HEK293 (cell line): ENCODE measurements around the gene CHST12.

Source experiments
- CTCF ChIA-PET: fragments of 350-600 bp; formaldehyde crosslinking; extraction: SDS; loops from one replicate; lab custom pipeline; 2021; ENCODE audit warnings: antibody characterized with exemption; lab: Yijun Ruan, JAX
- POLR2A ChIA-PET: fragments of 300-600 bp; formaldehyde crosslinking; extraction: SDS; loops from one replicate; lab custom pipeline; 2020; ENCODE audit warnings: antibody characterized with exemption, inconsistent platforms; lab: Yijun Ruan, JAX
- H3K27ac ChIP-seq: fragments of 200-500 bp; sonication (Bioruptor generic); 2 replicates; pipeline ENCODE4 v1.5.1; 2014; ENCODE audit warnings: low read depth, low read length, control low read depth, inconsistent platforms; ENCODE audit errors: extremely low read depth
- H3K36me3 ChIP-seq, 2 experiments: fragments of 200-500 bp in 1 of 2; sonication (Bioruptor generic) in 1 of 2; 1 replicate in 1 of 2; 2 replicates in 1 of 2; pipeline ENCODE4 v1.5.1; 2014 to 2017; ENCODE audit warnings: inconsistent platforms in 2 of 2, low read length in 2 of 2; ENCODE audit not compliant: control insufficient read depth in 2 of 2, insufficient read depth in 1 of 2
- H3K4me1 ChIP-seq: fragments of 200-500 bp; sonication (Bioruptor generic); 2 replicates; pipeline ENCODE4 v1.5.1; 2014; ENCODE audit warnings: mild to moderate bottlenecking, low read length, inconsistent platforms; ENCODE audit not compliant: control insufficient read depth, insufficient read depth
- H3K4me3 ChIP-seq: 2 replicates; pipeline ENCODE4 v1.5.1; 2011; ENCODE audit warnings: low read depth, mild to moderate bottlenecking, control low read depth, low read length, moderate library complexity
- H3K9me3 ChIP-seq: fragments of 200-500 bp; sonication (Bioruptor generic); 2 replicates; pipeline ENCODE4 v1.5.1; 2014; ENCODE audit warnings: low read depth, low read length, inconsistent platforms; ENCODE audit not compliant: control insufficient read depth, insufficient read depth
- BCL11A ChIP-seq: fragments of 450-650 bp; formaldehyde crosslinking; IDR thresholded peaks from 2 replicates; pipeline ENCODE4 v1.5.1; 2016; ENCODE audit warnings: low read depth, missing biosample characterization, missing genetic modification characterization
- SCRT1 ChIP-seq: fragments of 450-650 bp; formaldehyde crosslinking; IDR thresholded peaks from 2 replicates; pipeline ENCODE4 v1.5.1; 2016; ENCODE audit warnings: missing biosample characterization, missing genetic modification characterization, borderline replicate concordance
- SP2 ChIP-seq: fragments of 450-650 bp; formaldehyde crosslinking; IDR thresholded peaks from 2 replicates; pipeline ENCODE4 v1.5.1; 2016; ENCODE audit warnings: missing biosample characterization, missing genetic modification characterization
- SP7 ChIP-seq: fragments of 450-650 bp; formaldehyde crosslinking; IDR thresholded peaks from 2 replicates; pipeline ENCODE4 v1.5.1; 2016; ENCODE audit warnings: missing biosample characterization, missing genetic modification characterization
- ZFP69B ChIP-seq: fragments of 450-650 bp; formaldehyde crosslinking; IDR thresholded peaks from 2 replicates; pipeline ENCODE4 v1.5.1; 2016; ENCODE audit warnings: missing biosample characterization, missing genetic modification characterization
- ZNF10 ChIP-seq: fragments of 450-650 bp; formaldehyde crosslinking; IDR thresholded peaks from 2 replicates; pipeline ENCODE4 v1.5.1; 2017; ENCODE audit warnings: missing biosample characterization, missing genetic modification characterization
- ZNF23 ChIP-seq: fragments of 450-650 bp; formaldehyde crosslinking; IDR thresholded peaks from 2 replicates; pipeline ENCODE4 v1.5.1; 2016; ENCODE audit warnings: missing biosample characterization, missing genetic modification characterization, borderline replicate concordance
- ZNF274 ChIP-seq, 2 experiments: fragments of 200-500 bp in 1 of 2; fragments of 450-650 bp in 1 of 2; sonication (Bioruptor generic) in 1 of 2; formaldehyde crosslinking in 1 of 2; IDR thresholded peaks; 2 replicates each; pipeline versions ENCODE4 v1.5.1 to v1.6.1; 2014 to 2016; ENCODE audit warnings: borderline replicate concordance in 1 of 2, inconsistent platforms in 1 of 2, low read length in 1 of 2, missing biosample characterization in 1 of 2, missing genetic modification characterization in 1 of 2
- ZNF292 ChIP-seq: fragments of 450-650 bp; formaldehyde crosslinking; IDR thresholded peaks from 2 replicates; pipeline ENCODE4 v1.5.1; 2016; ENCODE audit warnings: low read depth, missing biosample characterization, missing genetic modification characterization, borderline replicate concordance
- ZNF560 ChIP-seq: fragments of 450-650 bp; formaldehyde crosslinking; IDR thresholded peaks from 2 replicates; pipeline ENCODE4 v1.5.1; 2017; ENCODE audit warnings: missing biosample characterization, missing genetic modification characterization, borderline replicate concordance
- ZNF561 ChIP-seq: fragments of 450-650 bp; IDR thresholded peaks from 2 replicates; pipeline ENCODE4 v1.5.1; 2018; ENCODE audit warnings: missing biosample characterization, missing genetic modification characterization, borderline replicate concordance
- ZNF777 ChIP-seq: fragments of 450-650 bp; formaldehyde crosslinking; IDR thresholded peaks from 2 replicates; pipeline ENCODE4 v1.5.1; 2017; ENCODE audit warnings: missing biosample characterization, missing genetic modification characterization, borderline replicate concordance
- TF ChIP-seq, protein P1 (sequence below): fragments of 450-650 bp; formaldehyde crosslinking; IDR thresholded peaks from 2 replicates; pipeline ENCODE4 v1.5.1; 2017; ENCODE audit warnings: missing biosample characterization, missing genetic modification characterization
- TF ChIP-seq, protein P2 (sequence below): fragments of 450-650 bp; formaldehyde crosslinking; IDR thresholded peaks from 2 replicates; pipeline ENCODE4 v1.5.1; 2016; ENCODE audit warnings: missing biosample characterization, missing genetic modification characterization
- TF ChIP-seq, protein P3 (sequence below): fragments of 450-650 bp; formaldehyde crosslinking; IDR thresholded peaks from 2 replicates; pipeline ENCODE4 v1.5.1; 2016; ENCODE audit warnings: missing biosample characterization, missing genetic modification characterization
- TF ChIP-seq, protein P4 (sequence below): fragments of 450-650 bp; formaldehyde crosslinking; optimal IDR thresholded peaks from 2 replicates; pipeline ENCODE3; 2016; ENCODE audit warnings: missing biosample characterization, mild to moderate bottlenecking, missing genetic modification characterization

Gene CHST12

DNA sequence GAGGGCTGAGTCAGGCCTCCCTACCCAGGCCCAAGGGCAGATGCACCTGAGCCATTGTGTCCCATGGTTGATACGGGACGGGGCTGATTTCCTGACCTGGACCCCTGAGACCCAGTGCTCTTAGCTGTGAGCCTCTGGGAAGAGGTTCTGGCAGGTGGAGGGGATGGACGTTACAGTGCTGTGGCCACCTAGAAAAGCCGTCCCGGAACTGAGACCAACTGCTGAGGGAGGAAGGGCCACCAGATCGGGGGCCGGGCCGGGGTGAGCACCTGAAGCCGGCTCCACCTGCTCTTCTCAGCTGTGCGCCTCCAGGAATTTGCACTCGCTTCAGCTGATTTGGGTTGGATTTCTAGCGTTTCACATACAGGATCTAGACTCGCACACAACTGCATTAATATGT lies 35.4 kb downstream of the CHST12 start:
- H3K9me3 ChIP-seq = no peaks in the 10 kb centered on the region
- no peaks in the 10 kb centered on the region for H3K4me1 ChIP-seq
- H3K27ac ChIP-seq = no peak overlapping the region
- H3K4me3 ChIP-seq = no peak overlapping the region
- TF ChIP-seq ZNF292 (tag by site-specific recombination) (no peak), ZNF274 (IDR thresholded peaks at IDR 0.05; ENCODE audit: low read length) (no peak), ZNF274 (tag by site-specific recombination; IDR thresholded peaks at IDR 0.05; ENCODE audit: borderline replicate concordance) (no peak), ZNF777 (tag by site-specific recombination) (no peak), SP2 (tag by site-specific recombination) (no peak), ZFP69B (tag by site-specific recombination) (no peak), ZNF10 (tag by site-specific recombination) (no peak), ZNF560 (tag by site-specific recombination) (no peak), ZNF23 (tag by site-specific recombination) (no peak), SP7 (no peak)
- TF ChIP-seq, protein P1, sequence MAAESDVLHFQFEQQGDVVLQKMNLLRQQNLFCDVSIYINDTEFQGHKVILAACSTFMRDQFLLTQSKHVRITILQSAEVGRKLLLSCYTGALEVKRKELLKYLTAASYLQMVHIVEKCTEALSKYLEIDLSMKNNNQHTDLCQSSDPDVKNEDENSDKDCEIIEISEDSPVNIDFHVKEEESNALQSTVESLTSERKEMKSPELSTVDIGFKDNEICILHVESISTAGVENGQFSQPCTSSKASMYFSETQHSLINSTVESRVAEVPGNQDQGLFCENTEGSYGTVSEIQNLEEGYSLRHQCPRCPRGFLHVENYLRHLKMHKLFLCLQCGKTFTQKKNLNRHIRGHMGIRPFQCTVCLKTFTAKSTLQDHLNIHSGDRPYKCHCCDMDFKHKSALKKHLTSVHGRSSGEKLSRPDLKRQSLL (tag by site-specific recombination) = no peak
- TF ChIP-seq, protein P2, sequence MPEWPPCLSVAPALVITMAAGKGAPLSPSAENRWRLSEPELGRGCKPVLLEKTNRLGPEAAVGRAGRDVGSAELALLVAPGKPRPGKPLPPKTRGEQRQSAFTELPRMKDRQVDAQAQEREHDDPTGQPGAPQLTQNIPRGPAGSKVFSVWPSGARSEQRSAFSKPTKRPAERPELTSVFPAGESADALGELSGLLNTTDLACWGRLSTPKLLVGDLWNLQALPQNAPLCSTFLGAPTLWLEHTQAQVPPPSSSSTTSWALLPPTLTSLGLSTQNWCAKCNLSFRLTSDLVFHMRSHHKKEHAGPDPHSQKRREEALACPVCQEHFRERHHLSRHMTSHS (tag by site-specific recombination) = no peak
- TF ChIP-seq, protein P3, sequence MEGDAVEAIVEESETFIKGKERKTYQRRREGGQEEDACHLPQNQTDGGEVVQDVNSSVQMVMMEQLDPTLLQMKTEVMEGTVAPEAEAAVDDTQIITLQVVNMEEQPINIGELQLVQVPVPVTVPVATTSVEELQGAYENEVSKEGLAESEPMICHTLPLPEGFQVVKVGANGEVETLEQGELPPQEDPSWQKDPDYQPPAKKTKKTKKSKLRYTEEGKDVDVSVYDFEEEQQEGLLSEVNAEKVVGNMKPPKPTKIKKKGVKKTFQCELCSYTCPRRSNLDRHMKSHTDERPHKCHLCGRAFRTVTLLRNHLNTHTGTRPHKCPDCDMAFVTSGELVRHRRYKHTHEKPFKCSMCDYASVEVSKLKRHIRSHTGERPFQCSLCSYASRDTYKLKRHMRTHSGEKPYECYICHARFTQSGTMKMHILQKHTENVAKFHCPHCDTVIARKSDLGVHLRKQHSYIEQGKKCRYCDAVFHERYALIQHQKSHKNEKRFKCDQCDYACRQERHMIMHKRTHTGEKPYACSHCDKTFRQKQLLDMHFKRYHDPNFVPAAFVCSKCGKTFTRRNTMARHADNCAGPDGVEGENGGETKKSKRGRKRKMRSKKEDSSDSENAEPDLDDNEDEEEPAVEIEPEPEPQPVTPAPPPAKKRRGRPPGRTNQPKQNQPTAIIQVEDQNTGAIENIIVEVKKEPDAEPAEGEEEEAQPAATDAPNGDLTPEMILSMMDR (tag by site-specific recombination) = no peak
- ChIA-PET CTCF (interaction anchor here (0.6 to 3.5 kb wide), 3 partner anchors 12 to 690 kb away, joined by 4 to 14 read pairs (median 4); no protein-coding TSS in a partner anchor), POLR2A (no interaction called here)
- H3K36me3 ChIP-seq = peaks cover 0 to 35% of the 10 kb centered on the region in 2 experiments; a peak in 2 of 3 replicates

DNA sequence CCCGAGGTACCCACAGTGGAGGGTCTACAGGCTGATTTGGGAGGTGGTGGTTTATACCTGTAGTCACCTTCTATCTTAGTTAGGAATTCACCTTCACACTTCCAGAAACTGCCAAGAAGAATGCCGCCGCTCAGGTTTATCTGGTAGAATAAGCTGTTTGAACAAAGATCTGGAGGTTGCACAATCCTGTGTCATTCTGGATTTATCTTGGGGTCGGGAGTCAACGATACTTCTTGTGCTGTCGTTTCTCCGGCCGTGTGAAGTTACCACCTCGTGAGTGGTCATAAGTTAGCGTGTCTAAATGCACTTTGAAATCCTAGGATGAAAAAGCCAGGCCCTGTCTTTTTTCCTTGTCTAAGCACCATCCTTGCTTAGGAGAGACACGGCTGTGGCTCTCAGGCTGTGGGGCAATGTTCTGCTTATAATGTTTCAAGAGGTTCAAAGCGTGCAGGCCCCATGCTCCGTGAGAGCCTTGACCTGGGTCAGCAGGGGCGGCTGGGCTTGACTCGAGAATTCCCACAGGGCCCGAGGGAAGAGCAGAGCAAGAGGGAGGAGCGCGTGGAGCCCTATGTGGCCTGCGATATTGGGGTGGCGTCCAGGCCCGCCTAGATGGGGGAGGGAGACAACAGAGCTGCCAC lies 37.3 kb downstream of the CHST12 start:
- H3K4me1 ChIP-seq = no peaks in the 10 kb centered on the region
- no peak for TF ChIP-seq BCL11A
- TF ChIP-seq ZNF561 = no peak
- TF ChIP-seq, protein P4, sequence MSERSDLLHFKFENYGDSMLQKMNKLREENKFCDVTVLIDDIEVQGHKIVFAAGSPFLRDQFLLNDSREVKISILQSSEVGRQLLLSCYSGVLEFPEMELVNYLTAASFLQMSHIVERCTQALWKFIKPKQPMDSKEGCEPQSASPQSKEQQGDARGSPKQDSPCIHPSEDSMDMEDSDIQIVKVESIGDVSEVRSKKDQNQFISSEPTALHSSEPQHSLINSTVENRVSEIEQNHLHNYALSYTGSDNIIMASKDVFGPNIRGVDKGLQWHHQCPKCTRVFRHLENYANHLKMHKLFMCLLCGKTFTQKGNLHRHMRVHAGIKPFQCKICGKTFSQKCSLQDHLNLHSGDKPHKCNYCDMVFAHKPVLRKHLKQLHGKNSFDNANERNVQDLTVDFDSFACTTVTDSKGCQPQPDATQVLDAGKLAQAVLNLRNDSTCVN (tag by site-specific recombination) = no peak
- TF ChIP-seq SCRT1 (tag by site-specific recombination) = no peak
- H3K27ac ChIP-seq = no peak overlapping the region
- no peak overlapping the region for H3K4me3 ChIP-seq
- ChIA-PET POLR2A (interaction anchor here (0.7 kb wide), 1 partner anchor 40 kb away, joined by 6 read pairs; no protein-coding TSS in a partner anchor), CTCF (interaction anchor here (3.5 kb wide), 1 partner anchor 10 kb away, joined by 14 read pairs; no protein-coding TSS in a partner anchor)
- peaks cover 0 to 23% of the 10 kb centered on the region in 2 experiments; a peak in 2 of 3 replicates for H3K36me3 ChIP-seq
- H3K9me3 ChIP-seq = no peaks in the 10 kb centered on the region
